HG03045 (cell line): ENCODE results near the gene TMEM213.
"Not testable (repeated sequence)": the region's sequence is repeated elsewhere in the genome, so short reads cannot be mapped to it uniquely, and the experiment has no call there.

ENCODE experiments used
- ATAC-seq: cut with Tn5 transposase; IDR thresholded peaks from one replicate; pipeline ENCODE4 v1.9.1; 2021; ENCODE audit warnings: mild to moderate bottlenecking, moderate library complexity; ENCODE audit not compliant: unreplicated experiment

TMEM213 gene

GRCh38 chr7:138796038-138796615 is 1.7 kb upstream of the TMEM213 start:
- ATAC-seq, result no peak

- not testable (repeated sequence) for ATAC-seq
Measured at GRCh38 chr7:138797046-138797445, 748 bp upstream of the TMEM213 start.

GRCh38 chr7:138798836-138799235 is 1.0 kb downstream of the TMEM213 start:
- ATAC-seq, result no peak

- no peak for ATAC-seq
Measured at GRCh38 chr7:138799336-138800000, 1.7 kb downstream of the TMEM213 start.

GRCh38 chr7:138801256-138801655 is 3.5 kb downstream of the TMEM213 start:
- ATAC-seq, result no peak

- ATAC-seq, result no peak
Measured at GRCh38 chr7:138802706-138803105, 4.9 kb downstream of the TMEM213 start.

GRCh38 chr7:138804618-138805017 is 6.8 kb downstream of the TMEM213 start:
- ATAC-seq, result no peak

- no peak for ATAC-seq
Measured at GRCh38 chr7:138809346-138809745, 11.6 kb downstream of the TMEM213 start.

- ATAC-seq, result not testable (repeated sequence)
Measured at GRCh38 chr7:138811327-138811726, 13.5 kb downstream of the TMEM213 start.

- no peak for ATAC-seq
Measured at GRCh38 chr7:138813945-138814344, 16.2 kb downstream of the TMEM213 start.

- no peak for ATAC-seq
Measured at GRCh38 chr7:138814816-138815332, 17.1 kb downstream of the TMEM213 start.

GRCh38 chr7:138816650-138817049 is 18.9 kb downstream of the TMEM213 start:
- no peak for ATAC-seq

- ATAC-seq, result no peak
Measured at GRCh38 chr7:138819625-138820024, 21.8 kb downstream of the TMEM213 start.

GRCh38 chr7:138821912-138822311 is 24.1 kb downstream of the TMEM213 start:
- no peak for ATAC-seq

GRCh38 chr7:138822867-138823535 is 25.2 kb downstream of the TMEM213 start:
- ATAC-seq, result no peak

GRCh38 chr7:138825049-138825721 is 27.4 kb downstream of the TMEM213 start:
- no peak for ATAC-seq

- ATAC-seq, result no peak
Measured at GRCh38 chr7:138828302-138828701, 30.5 kb downstream of the TMEM213 start.

GRCh38 chr7:138829335-138829734 is 31.5 kb downstream of the TMEM213 start:
- no peak for ATAC-seq

GRCh38 chr7:138832966-138833365 is 35.2 kb downstream of the TMEM213 start:
- no peak for ATAC-seq

GRCh38 chr7:138833596-138833995 is 35.8 kb downstream of the TMEM213 start:
- ATAC-seq, result no peak

GRCh38 chr7:138834583-138834982 is 36.8 kb downstream of the TMEM213 start:
- no peak for ATAC-seq
